K562 (cell line): ENCODE results near the gene HPD. TPM values are rescaled to one million over a fixed set of nuclear protein-coding genes. Genes with fewer than 3 reads are reported as not detected.
A peak's percentile ranks its signal among the peaks of the same experiment; 100 is the strongest.

Source experiments
- KDM2B ChIP-seq: fragments of 250-450 bp; sonication (Bioruptor Pico); IDR thresholded peaks from 2 replicates; pipeline ENCODE4 v1.8.0; 2021; ENCODE audit warnings: mild to moderate bottlenecking, moderate library complexity
- KLF13 ChIP-seq: fragments of 450-650 bp; IDR thresholded peaks from 2 replicates; pipeline ENCODE4 v1.6.1; 2016; ENCODE audit warnings: missing genetic modification characterization, low read depth, mild to moderate bottlenecking, missing compliant biosample characterization, moderate library complexity, borderline replicate concordance
- MCM2 ChIP-seq: fragments of 450-650 bp; IDR thresholded peaks from 2 replicates; pipeline ENCODE4 v1.6.1; 2017; ENCODE audit warnings: low read depth, mild to moderate bottlenecking
- PYGO2 ChIP-seq: fragments of 450-650 bp; IDR thresholded peaks from 2 replicates; pipeline ENCODE4 v1.6.1; 2016; ENCODE audit warnings: mild to moderate bottlenecking, missing genetic modification characterization, moderate library complexity, missing compliant biosample characterization
- RFX5 ChIP-seq: IDR thresholded peaks from 2 replicates; pipeline ENCODE4 v1.6.1; 2011; ENCODE audit warnings: low read depth, mild to moderate bottlenecking, improper control_type of control experiment, low read length
- TEAD1 ChIP-seq, 2 experiments: fragments of 450-650 bp in 1 of 2; sonication (generic) in 1 of 2; formaldehyde crosslinking; IDR thresholded peaks; 2 replicates each; pipeline versions ENCODE4 v1.4.0 to v1.8.0; 2020 to 2022; ENCODE audit warnings: mild to moderate bottlenecking in 2 of 2, missing genetic modification reagents in 1 of 2
- TEAD4 ChIP-seq, 2 experiments: sonication (generic) in 1 of 2; formaldehyde crosslinking in 1 of 2; IDR thresholded peaks; 2 replicates each; pipeline versions ENCODE4 v1.6.1 to v1.8.0; 2012 to 2022; ENCODE audit warnings: borderline replicate concordance in 1 of 2, inconsistent platforms in 1 of 2, low read length in 1 of 2, mild to moderate bottlenecking in 1 of 2, missing genetic modification reagents in 1 of 2
- XRCC4 ChIP-seq: IDR thresholded peaks from one replicate; pipeline ENCODE4 v1.6.1; 2011; ENCODE audit not compliant: insufficient read depth, insufficient read length; ENCODE audit errors: extremely low read depth
- ZFP30 ChIP-seq: fragments of 250-450 bp; sonication (Bioruptor Pico); IDR thresholded peaks from 2 replicates; pipeline ENCODE4 v1.8.0; 2022; ENCODE audit warnings: moderate library complexity, mild to moderate bottlenecking, inconsistent platforms, borderline replicate concordance
- ZNF311 ChIP-seq: fragments of 250-450 bp; sonication (Bioruptor Pico); IDR thresholded peaks from 2 replicates; pipeline ENCODE4 v1.4.0; 2020; ENCODE audit warnings: mild to moderate bottlenecking, moderate library complexity
- ZNF583 ChIP-seq: fragments of 250-450 bp; sonication (Bioruptor Pico); IDR thresholded peaks from 2 replicates; pipeline ENCODE4 v1.4.0; 2020
- polyA plus RNA-seq, 8 experiments: library from polyadenylated mRNA; depleted of rRNA in 4 of 8; stranded (reverse) in 5 of 8; unstranded in 3 of 8; fragments of >200 nt; fragmentation: Nextera tagmentation in 2 of 8; fragmentation: Illumina TruSeq in 1 of 8; extraction: Ambion mirVana in 2 of 8; extraction: Trizol in 1 of 8; gene quantifications; 2 replicates each; pipeline versions ENCODE4 v1.2.1 to v1.2.3, GENCODE V29; 2011 to 2014; ENCODE audit warnings: inconsistent platforms in 1 of 8, missing spikeins in 1 of 8
- total RNA-seq, 7 experiments: library from RNA; depleted of rRNA in 6 of 7; stranded (reverse); fragments of >200 nt in 6 of 7; fragmentation: Illumina TruSeq in 2 of 7; extraction: Trizol in 2 of 7; gene quantifications; 2 replicates each; pipeline versions ENCODE4 v1.2.1 to v1.2.3, GENCODE V29; 2011 to 2021; ENCODE audit warnings: low replicate concordance in 1 of 7
- TF ChIP-seq, protein P1 (sequence below), 2 experiments: fragments of 450-650 bp in 1 of 2; IDR thresholded peaks; 2 replicates each; pipeline ENCODE4 v1.6.1; 2011 to 2017; ENCODE audit warnings: low read depth in 2 of 2, antibody characterized with exemption in 1 of 2, borderline replicate concordance in 1 of 2, low read length in 1 of 2, mild to moderate bottlenecking in 1 of 2, mixed read lengths in 1 of 2; ENCODE audit not compliant: control insufficient read depth in 1 of 2
- TF ChIP-seq, protein P2 (sequence below): fragments of 250-450 bp; sonication (Bioruptor Pico); IDR thresholded peaks from 2 replicates; pipeline ENCODE4 v1.8.0; 2021; ENCODE audit warnings: mild to moderate bottlenecking, moderate library complexity
- TF ChIP-seq, protein P3 (sequence below): fragments of 250-450 bp; sonication (Bioruptor Pico); IDR thresholded peaks from 2 replicates; pipeline ENCODE4 v1.8.0; 2022; ENCODE audit warnings: moderate library complexity, mild to moderate bottlenecking, inconsistent platforms
- TF ChIP-seq, protein P4 (sequence below): fragments of 200-800 bp; sonication (Bioruptor generic); IDR thresholded peaks from 2 replicates; pipeline ENCODE4 v1.6.1; 2017; ENCODE audit warnings: missing genetic modification characterization, missing compliant biosample characterization

Gene HPD
- total and polyA plus RNA-seq, 9 of the 15 experiments (the other 6 are each of a cell fraction or from before 2014, with no cell fraction given): 0.06 to 0.29 (median 0.07) TPM; not detected in 4

DNA sequence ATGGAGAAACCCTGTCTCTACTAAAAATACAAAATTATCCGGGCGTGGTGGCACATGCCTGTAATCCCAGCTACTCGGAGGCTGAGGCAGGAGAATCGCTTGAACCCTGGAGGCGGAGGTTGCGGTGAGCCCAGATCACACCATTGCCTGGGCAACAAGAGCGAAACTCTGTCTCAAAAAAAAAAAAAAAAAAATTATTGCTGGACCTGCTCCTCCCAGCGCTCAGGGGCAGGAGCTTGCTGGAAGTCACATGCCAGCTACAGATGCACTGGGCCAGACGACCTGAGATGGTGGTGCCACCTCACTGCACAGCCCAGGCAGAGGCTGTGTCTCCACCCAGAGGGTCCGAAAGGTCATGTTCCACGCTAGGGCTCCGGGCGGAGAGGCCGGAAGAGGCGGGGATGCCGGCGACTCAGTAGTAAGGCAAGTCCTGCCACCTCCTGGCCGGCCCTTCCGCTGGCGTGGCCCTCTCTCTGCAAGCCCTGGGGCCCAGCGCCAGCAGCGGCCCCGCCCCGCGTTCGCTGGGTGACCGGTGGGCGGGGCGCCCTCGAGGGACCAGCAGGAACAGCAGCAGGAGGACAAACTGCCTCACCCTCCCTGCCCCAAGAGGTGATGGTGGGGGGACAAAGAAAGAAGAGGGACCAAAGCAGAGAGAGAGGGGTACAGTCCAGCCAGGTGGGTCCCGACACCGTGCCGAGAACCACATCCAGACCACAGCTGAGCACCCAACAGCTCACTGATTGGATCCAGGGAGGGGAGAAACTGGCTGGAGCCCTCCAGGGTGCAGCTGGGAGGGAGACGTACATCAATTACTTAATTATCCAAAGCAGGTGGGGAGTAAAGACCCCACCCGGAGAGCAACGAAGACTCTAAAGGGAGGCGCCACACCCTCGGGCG is 61.6 kb downstream of the HPD start (continued):
- TF ChIP-seq XRCC4 (no peak), TEAD4 (IDR thresholded peaks at IDR 0.05; ENCODE audit: low read length) (no peak), TEAD4 (CRISPR knock-in tag; IDR thresholded peaks at IDR 0.05; ENCODE audit: borderline replicate concordance) (no peak), ZFP30 (CRISPR knock-in tag) (no peak), KLF13 (tag) (peak; percentile 92), MCM2 (no peak), ZNF311 (CRISPR knock-in tag) (no peak), PYGO2 (no peak), KDM2B (CRISPR knock-in tag) (no peak), ZNF583 (CRISPR knock-in tag) (no peak), RFX5 (no peak), TEAD1 (CRISPR knock-in tag; IDR thresholded peaks at IDR 0.05) (0 out of 4 replicates have a peak, but pooled peaks have one; percentile 11 to 46)
- TF ChIP-seq, protein P1, sequence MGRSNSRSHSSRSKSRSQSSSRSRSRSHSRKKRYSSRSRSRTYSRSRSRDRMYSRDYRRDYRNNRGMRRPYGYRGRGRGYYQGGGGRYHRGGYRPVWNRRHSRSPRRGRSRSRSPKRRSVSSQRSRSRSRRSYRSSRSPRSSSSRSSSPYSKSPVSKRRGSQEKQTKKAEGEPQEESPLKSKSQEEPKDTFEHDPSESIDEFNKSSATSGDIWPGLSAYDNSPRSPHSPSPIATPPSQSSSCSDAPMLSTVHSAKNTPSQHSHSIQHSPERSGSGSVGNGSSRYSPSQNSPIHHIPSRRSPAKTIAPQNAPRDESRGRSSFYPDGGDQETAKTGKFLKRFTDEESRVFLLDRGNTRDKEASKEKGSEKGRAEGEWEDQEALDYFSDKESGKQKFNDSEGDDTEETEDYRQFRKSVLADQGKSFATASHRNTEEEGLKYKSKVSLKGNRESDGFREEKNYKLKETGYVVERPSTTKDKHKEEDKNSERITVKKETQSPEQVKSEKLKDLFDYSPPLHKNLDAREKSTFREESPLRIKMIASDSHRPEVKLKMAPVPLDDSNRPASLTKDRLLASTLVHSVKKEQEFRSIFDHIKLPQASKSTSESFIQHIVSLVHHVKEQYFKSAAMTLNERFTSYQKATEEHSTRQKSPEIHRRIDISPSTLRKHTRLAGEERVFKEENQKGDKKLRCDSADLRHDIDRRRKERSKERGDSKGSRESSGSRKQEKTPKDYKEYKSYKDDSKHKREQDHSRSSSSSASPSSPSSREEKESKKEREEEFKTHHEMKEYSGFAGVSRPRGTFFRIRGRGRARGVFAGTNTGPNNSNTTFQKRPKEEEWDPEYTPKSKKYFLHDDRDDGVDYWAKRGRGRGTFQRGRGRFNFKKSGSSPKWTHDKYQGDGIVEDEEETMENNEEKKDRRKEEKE (IDR thresholded peaks at IDR 0.05; ENCODE audit: borderline replicate concordance in 1 of 2, control insufficient read depth in 1 of 2, low read depth in 2 of 2, low read length in 1 of 2): no peak
- TF ChIP-seq, protein P2, sequence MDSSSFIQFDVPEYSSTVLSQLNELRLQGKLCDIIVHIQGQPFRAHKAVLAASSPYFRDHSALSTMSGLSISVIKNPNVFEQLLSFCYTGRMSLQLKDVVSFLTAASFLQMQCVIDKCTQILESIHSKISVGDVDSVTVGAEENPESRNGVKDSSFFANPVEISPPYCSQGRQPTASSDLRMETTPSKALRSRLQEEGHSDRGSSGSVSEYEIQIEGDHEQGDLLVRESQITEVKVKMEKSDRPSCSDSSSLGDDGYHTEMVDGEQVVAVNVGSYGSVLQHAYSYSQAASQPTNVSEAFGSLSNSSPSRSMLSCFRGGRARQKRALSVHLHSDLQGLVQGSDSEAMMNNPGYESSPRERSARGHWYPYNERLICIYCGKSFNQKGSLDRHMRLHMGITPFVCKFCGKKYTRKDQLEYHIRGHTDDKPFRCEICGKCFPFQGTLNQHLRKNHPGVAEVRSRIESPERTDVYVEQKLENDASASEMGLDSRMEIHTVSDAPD (CRISPR knock-in tag): no peak
- TF ChIP-seq, protein P3, sequence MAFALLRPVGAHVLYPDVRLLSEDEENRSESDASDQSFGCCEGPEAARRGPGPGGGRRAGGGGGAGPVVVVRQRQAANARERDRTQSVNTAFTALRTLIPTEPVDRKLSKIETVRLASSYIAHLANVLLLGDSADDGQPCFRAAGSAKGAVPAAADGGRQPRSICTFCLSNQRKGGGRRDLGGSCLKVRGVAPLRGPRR (CRISPR knock-in tag): no peak
- TF ChIP-seq, protein P4, sequence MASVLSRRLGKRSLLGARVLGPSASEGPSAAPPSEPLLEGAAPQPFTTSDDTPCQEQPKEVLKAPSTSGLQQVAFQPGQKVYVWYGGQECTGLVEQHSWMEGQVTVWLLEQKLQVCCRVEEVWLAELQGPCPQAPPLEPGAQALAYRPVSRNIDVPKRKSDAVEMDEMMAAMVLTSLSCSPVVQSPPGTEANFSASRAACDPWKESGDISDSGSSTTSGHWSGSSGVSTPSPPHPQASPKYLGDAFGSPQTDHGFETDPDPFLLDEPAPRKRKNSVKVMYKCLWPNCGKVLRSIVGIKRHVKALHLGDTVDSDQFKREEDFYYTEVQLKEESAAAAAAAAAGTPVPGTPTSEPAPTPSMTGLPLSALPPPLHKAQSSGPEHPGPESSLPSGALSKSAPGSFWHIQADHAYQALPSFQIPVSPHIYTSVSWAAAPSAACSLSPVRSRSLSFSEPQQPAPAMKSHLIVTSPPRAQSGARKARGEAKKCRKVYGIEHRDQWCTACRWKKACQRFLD (CRISPR knock-in tag): peak; percentile 51; the same call in 1 of the 2 replicates
